Astrocyte (in vitro differentiated cells and primary cell): ENCODE data around the gene ABHD12. TPM values are rescaled to one million over a fixed set of nuclear protein-coding genes. Genes with fewer than 3 reads are reported as not detected.
A peak's percentile ranks its signal among the peaks of the same experiment; 100 is the strongest.

Experiments
- DNase-seq: peaks from one replicate; pipeline ENCODE4 v3.0.0-alpha.2; 2010; ENCODE audit warnings: low read depth
- FAIRE-seq: peaks from 2 replicates; lab custom pipeline; 2011; peaks lifted over from hg19 to GRCh38; lab: Jason Lieb, UNC
- H2AFZ ChIP-seq: 2 replicates; pipeline ENCODE4 v1.6.0; 2012; ENCODE audit warnings: low read depth, low read length, inconsistent platforms
- H3K27ac ChIP-seq: 2 replicates; pipeline ENCODE4 v1.5.1; 2011; ENCODE audit warnings: low read depth, low read length, inconsistent platforms
- H3K27me3 ChIP-seq: 2 replicates; pipeline ENCODE4 v1.6.0; 2011; ENCODE audit warnings: low read length, inconsistent platforms; ENCODE audit not compliant: insufficient read depth
- H3K36me3 ChIP-seq: 2 replicates; pipeline ENCODE4 v1.5.1; 2011; ENCODE audit warnings: low read length, inconsistent platforms; ENCODE audit not compliant: insufficient read depth
- H3K4me1 ChIP-seq: 2 replicates; pipeline ENCODE4 v1.5.1; 2011; ENCODE audit warnings: low read length, inconsistent platforms; ENCODE audit not compliant: insufficient read depth
- H3K4me2 ChIP-seq: 2 replicates; pipeline ENCODE4 v1.6.0; 2012; ENCODE audit warnings: low read length, inconsistent platforms
- H3K4me3 ChIP-seq: 2 replicates; pipeline ENCODE4 v1.5.1; 2011; ENCODE audit warnings: low read depth, mild to moderate bottlenecking, low read length, inconsistent platforms; ENCODE audit not compliant: insufficient read depth
- H3K79me2 ChIP-seq: 2 replicates; pipeline ENCODE4 v1.6.0; 2012; ENCODE audit warnings: mild to moderate bottlenecking, low read length, inconsistent platforms; ENCODE audit not compliant: insufficient read depth
- H3K9ac ChIP-seq: 2 replicates; pipeline ENCODE4 v1.6.0; 2012; ENCODE audit warnings: mild to moderate bottlenecking, low read length, inconsistent platforms
- H3K9me3 ChIP-seq: 2 replicates; pipeline ENCODE4 v1.5.1; 2012; ENCODE audit warnings: low read depth, mild to moderate bottlenecking, low read length, inconsistent platforms; ENCODE audit not compliant: insufficient read depth
- H4K20me1 ChIP-seq: 2 replicates; pipeline ENCODE4 v1.6.0; 2012; ENCODE audit warnings: low read length, inconsistent platforms; ENCODE audit not compliant: insufficient read depth
- H3K27ac Mint-ChIP-seq: one replicate; pipeline ENCODE4 v1.8.0; 2021; ENCODE audit warnings: mild to moderate bottlenecking, mixed read lengths; ENCODE audit not compliant: unreplicated experiment
- H3K27me3 Mint-ChIP-seq: one replicate; pipeline ENCODE4 v1.8.0; 2021; ENCODE audit warnings: low read depth, mixed read lengths; ENCODE audit not compliant: unreplicated experiment
- H3K36me3 Mint-ChIP-seq: one replicate; pipeline ENCODE4 v1.8.0; 2021; ENCODE audit warnings: low read depth, mixed read lengths; ENCODE audit not compliant: unreplicated experiment
- H3K4me1 Mint-ChIP-seq: one replicate; pipeline ENCODE4 v1.8.0; 2021; ENCODE audit warnings: low read depth, mixed read lengths; ENCODE audit not compliant: unreplicated experiment
- H3K4me3 Mint-ChIP-seq: one replicate; pipeline ENCODE4 v1.8.0; 2021; ENCODE audit warnings: mild to moderate bottlenecking, moderate library complexity, mixed read lengths; ENCODE audit not compliant: unreplicated experiment
- H3K9me3 Mint-ChIP-seq: one replicate; pipeline ENCODE4 v1.8.0; 2021; ENCODE audit warnings: mild to moderate bottlenecking, mixed read lengths; ENCODE audit not compliant: unreplicated experiment
- EZH2 ChIP-seq: IDR thresholded peaks from 2 replicates; pipeline ENCODE4 v1.6.1; 2012; ENCODE audit warnings: mild to moderate bottlenecking, low read length, inconsistent platforms; ENCODE audit not compliant: insufficient read depth
- total RNA-seq: library from RNA; stranded (reverse); gene quantifications from 2 replicates; pipeline ENCODE4 v1.2.1, GENCODE V29; 2021
- TF ChIP-seq, protein P1 (sequence below): IDR thresholded peaks from 2 replicates; pipeline ENCODE4 v1.5.1; 2011; ENCODE audit warnings: low read depth, mild to moderate bottlenecking, inconsistent platforms, low read length, moderate library complexity; ENCODE audit not compliant: insufficient read depth

Gene ABHD12
- total RNA-seq, 1 donor from 2014 or later = 98.1 TPM

DNA sequence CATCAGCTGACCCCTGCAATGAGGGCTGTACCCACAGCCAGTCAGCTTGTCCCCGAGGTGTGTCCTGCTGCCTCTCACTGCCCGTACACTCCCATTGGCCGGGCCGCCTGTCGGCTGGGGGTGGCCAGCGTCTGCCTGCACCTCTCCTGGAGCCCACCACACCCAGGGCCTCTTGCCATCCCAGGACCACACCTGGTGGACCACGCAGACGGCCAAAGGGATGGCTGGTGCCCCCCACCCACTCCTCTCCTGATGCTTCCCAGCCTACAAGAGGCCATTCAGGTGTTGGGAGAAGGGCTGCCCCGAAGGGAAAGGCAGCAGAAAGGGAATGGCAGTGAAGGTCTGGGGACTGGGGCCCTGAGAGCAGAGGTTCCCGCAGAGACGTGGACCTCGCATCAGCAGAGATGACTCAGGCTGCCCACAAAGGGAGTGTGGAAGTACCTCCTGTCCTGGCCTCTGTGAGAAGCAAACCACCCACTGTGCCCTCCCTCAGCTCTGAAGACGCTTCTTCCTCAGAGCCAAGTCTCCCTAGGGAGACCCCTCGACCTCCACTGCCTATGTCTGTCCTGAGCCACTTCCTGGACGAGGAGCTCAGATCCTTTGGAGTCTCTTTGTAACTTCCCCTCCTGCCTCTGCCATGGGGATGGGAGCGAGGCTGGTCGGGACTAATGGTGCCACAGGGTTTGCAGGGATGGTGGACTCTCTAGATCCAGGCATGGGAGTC, 81.8 kb downstream of the ABHD12 start:
- H3K79me2 ChIP-seq = no peaks in the 10 kb centered on the region
- peak overlapping the region; percentile 89 for H3K27ac Mint-ChIP-seq
- no peak for FAIRE-seq
- peak overlapping the region; percentile 89 for H3K9ac ChIP-seq
- H3K4me3 ChIP-seq = peak overlapping the region; percentile 6
- H3K4me3 Mint-ChIP-seq = no peak overlapping the region
- peak overlapping the region; percentile 93 for H3K4me2 ChIP-seq
- TF ChIP-seq EZH2 = no peak
- TF ChIP-seq, protein P1, sequence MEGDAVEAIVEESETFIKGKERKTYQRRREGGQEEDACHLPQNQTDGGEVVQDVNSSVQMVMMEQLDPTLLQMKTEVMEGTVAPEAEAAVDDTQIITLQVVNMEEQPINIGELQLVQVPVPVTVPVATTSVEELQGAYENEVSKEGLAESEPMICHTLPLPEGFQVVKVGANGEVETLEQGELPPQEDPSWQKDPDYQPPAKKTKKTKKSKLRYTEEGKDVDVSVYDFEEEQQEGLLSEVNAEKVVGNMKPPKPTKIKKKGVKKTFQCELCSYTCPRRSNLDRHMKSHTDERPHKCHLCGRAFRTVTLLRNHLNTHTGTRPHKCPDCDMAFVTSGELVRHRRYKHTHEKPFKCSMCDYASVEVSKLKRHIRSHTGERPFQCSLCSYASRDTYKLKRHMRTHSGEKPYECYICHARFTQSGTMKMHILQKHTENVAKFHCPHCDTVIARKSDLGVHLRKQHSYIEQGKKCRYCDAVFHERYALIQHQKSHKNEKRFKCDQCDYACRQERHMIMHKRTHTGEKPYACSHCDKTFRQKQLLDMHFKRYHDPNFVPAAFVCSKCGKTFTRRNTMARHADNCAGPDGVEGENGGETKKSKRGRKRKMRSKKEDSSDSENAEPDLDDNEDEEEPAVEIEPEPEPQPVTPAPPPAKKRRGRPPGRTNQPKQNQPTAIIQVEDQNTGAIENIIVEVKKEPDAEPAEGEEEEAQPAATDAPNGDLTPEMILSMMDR = no peak
- no peaks in the 10 kb centered on the region for H3K9me3 ChIP-seq
- no peak overlapping the region for H2AFZ ChIP-seq
- peaks cover 33% of the 10 kb centered on the region for H3K4me1 ChIP-seq
- H3K36me3 Mint-ChIP-seq = peaks cover 4% of the 10 kb centered on the region
- peaks cover 32% of the 10 kb centered on the region for H3K4me1 Mint-ChIP-seq
- H3K27ac ChIP-seq = peak overlapping the region; percentile 95
- H4K20me1 ChIP-seq = no peaks in the 10 kb centered on the region
- H3K9me3 Mint-ChIP-seq = no peaks in the 10 kb centered on the region
- no peaks in the 10 kb centered on the region for H3K36me3 ChIP-seq
- peak; percentile 70 for DNase-seq
- no peaks in the 10 kb centered on the region for H3K27me3 Mint-ChIP-seq
- no peaks in the 10 kb centered on the region for H3K27me3 ChIP-seq

DNA sequence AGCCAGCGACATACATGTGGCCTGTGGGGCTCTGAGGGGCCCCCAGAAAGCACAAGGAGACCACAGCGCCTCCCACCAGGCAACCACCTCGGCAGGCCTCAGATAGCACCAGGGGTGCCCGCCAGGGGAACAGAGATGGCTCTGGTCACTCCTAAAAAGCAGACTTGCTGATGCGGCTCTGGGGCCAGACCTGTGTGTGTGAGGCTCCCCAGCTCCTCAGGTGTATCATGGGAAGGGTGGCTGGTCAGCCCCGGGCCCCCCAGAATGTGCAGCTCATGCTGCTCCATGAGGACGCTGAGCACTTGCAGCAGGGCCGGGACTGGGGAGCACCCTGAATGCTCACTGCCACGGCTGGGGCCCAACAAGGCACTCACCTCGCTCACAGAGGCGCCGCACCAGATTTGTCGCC, 82.5 kb downstream of the ABHD12 start:
- Mint-ChIP-seq H3K36me3 (peaks cover 4% of the 10 kb centered on the region), H3K27ac (no peak overlapping the region), H3K4me3 (no peak overlapping the region), H3K9me3 (no peaks in the 10 kb centered on the region), H3K27me3 (no peaks in the 10 kb centered on the region), H3K4me1 (peaks cover 32% of the 10 kb centered on the region)
- H3K9ac ChIP-seq = no peak overlapping the region
- H3K4me1 ChIP-seq = peaks cover 33% of the 10 kb centered on the region
- H3K4me3 ChIP-seq = no peak overlapping the region
- FAIRE-seq = no peak
- no peaks in the 10 kb centered on the region for H3K36me3 ChIP-seq
- no peaks in the 10 kb centered on the region for H3K79me2 ChIP-seq
- DNase-seq = no peak
- no peaks in the 10 kb centered on the region for H3K9me3 ChIP-seq
- H3K27ac ChIP-seq = peak overlapping the region; percentile 95
- no peaks in the 10 kb centered on the region for H4K20me1 ChIP-seq
- TF ChIP-seq, protein P1 = no peak
- TF ChIP-seq EZH2 = no peak
- no peaks in the 10 kb centered on the region for H3K27me3 ChIP-seq
- H3K4me2 ChIP-seq = no peak overlapping the region
- H2AFZ ChIP-seq = no peak overlapping the region
